HG03565 (cell line): ENCODE results near the gene METTL8.
"Not testable (repeated sequence)": the region's sequence is repeated elsewhere in the genome, so short reads cannot be mapped to it uniquely, and the experiment has no call there.

Experiments used
- ATAC-seq: cut with Tn5 transposase; IDR thresholded peaks from one replicate; pipeline ENCODE4 v1.9.1; 2021; ENCODE audit warnings: mild to moderate bottlenecking, moderate library complexity; ENCODE audit not compliant: unreplicated experiment

Gene METTL8

GRCh38 chr2:171402906-171403580 lies 30.7 kb downstream of the METTL8 start:
- no peak for ATAC-seq

DNA sequence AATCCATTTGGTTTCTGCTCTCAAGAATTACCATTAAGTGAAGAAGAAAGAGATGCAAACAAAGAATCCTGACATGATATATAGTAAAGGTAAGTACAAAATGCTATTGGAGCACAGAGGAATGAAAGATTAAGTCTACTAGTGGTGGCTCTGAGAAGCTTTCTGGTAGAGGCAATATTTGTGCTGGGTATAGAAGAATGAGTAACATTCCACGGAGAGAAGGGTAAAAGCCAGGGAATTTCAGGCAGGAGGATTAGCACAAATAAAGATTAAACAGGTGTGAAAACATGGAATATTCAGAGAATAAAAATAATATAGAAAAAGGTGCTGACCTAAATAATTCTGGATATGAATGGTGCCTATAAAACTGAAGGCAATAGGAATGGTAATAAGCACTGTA lies 31.8 kb downstream of the METTL8 start:
- ATAC-seq, result no peak

- no peak for ATAC-seq
Measured at GRCh38 chr2:171400395-171400794, 33.4 kb downstream of the METTL8 start.

- ATAC-seq, result no peak
Measured at GRCh38 chr2:171399292-171399691, 34.5 kb downstream of the METTL8 start.

DNA sequence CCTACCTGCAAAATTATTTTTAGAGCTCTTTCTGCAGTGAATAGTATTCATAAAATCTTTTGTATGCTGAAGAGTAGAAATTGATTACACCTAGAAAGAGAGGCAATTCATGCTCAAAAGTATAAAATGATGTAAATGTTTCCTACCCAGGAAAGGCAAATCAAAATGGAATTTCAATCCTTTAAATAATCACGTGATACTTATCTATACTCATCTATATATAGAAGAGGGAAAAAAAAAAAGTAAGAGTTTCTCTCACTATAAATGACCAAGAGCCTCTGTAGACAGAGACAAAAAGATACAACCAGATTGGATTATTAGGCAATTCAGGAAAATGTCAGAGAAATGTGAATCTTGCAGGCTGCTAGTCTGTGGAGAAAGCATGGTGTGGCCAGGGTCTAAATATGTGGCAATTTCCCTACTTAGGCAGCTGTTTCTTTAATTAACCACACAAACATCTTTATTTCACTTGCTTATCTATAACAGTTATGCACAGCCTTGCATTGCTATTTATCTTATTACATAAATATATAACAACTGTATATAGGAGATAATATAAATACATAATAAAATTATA lies 39.5 kb downstream of the METTL8 start:
- ATAC-seq, result no peak

GRCh38 chr2:171393487-171393886 lies 40.3 kb downstream of the METTL8 start:
- ATAC-seq, result no peak

- ATAC-seq, result no peak
Measured at GRCh38 chr2:171391532-171391931, 42.3 kb downstream of the METTL8 start.

DNA sequence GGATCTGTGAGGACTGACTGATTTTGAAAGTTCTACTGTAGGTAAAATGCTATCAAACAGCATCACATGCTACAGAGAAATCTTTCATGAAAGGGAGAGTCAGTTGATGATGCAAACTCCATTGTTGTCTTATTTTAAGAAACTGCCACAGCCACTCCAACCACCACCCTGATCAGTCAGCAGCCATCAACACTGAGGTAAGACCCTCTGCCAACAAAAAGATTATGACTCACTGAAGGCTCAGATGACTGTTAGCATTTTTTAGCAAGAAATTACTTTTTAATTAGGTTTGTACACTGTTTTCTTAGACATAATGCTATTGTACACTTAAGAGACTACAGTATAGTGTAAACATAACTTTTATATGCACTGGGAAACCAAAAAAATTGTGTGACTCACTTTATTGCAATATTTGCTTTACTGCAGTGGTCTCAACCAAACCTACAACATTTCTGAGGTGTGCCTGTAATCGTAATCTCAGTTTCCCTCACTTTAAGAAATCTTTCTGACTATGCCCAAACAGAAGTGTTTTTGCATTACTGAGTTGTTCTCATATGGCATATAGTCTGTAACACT lies 42.8 kb downstream of the METTL8 start:
- ATAC-seq, result peak; percentile 33

DNA sequence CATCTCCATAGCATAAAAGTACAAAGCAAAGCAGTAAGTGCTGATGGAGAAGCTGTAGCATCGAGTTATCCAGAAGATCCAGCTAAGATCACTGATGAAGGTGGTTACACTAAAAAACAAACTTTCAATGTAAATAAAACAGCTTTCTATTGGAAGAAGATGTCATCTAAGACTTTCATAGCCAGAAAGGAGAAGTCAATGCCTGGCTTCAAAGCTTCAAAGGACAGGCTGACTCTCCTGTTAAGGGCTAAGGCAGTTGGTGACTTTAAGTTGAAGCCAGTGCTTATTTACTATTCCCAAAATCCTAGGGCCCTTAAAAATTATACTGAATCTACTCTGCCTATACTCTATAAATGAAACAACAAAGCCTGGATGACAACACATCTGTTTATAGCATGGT lies 44.0 kb downstream of the METTL8 start:
- no peak for ATAC-seq

GRCh38 chr2:171389325-171389724 lies 44.5 kb downstream of the METTL8 start:
- ATAC-seq, result no peak

GRCh38 chr2:171387052-171387451 lies 46.7 kb downstream of the METTL8 start:
- ATAC-seq, result no peak

DNA sequence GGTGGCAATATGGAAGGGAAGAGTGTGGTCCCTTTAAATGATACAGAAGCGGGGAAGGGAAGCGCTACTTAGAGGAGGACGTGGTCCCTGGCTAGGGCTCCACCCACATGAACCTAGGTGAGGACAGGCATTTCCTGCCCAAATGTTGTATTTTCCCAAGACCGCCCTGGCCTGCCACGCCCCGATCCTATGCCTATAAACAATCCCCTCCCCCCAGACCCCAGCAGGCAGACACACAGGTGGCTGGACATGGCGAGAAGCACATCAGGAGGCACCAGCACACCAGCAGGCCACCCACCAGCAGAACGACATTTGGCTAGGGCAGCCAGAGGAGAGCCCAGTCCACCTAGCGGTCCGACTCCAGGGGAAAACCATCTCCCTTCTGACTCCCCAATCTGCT lies 47.2 kb downstream of the METTL8 start:
- no peak for ATAC-seq

DNA sequence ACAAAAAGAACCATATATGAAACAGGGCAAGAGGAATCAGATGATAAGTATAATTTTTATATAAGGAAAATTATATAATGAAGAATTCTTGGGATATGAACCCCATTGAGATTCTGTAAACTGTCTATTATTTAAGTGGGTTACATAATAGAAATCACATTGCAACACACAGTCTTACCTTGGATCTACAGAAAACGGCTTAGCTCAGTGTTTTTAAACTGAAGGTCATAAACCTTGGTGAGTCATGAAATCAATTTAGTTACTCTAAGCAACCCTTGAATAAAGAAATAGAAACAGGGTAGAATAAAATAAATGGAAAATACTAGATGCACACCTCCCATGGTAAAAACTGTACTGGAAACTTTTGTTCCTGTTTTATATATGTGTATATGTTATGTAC lies 50.7 kb downstream of the METTL8 start:
- no peak for ATAC-seq

DNA sequence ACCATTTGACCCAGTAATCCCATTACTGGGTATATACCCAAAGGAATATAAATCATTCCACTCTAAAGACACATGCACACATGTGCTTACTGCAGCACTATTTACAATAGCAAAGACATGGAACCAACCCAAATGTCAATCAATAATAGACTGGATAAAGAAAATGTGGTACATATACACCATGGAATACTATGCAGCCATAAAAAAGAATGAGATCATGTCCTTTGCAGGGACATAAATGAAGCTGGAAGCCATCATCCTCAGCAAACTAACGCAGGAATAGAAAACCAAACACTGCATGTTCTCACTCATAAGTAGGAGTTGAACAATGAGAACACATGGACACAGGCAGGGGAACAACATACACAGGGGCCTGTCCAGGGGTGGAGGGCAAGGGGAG lies 51.6 kb downstream of the METTL8 start:
- ATAC-seq, result not testable (repeated sequence)

- not testable (repeated sequence) for ATAC-seq
Measured at GRCh38 chr2:171377852-171378251, 55.9 kb downstream of the METTL8 start.

DNA sequence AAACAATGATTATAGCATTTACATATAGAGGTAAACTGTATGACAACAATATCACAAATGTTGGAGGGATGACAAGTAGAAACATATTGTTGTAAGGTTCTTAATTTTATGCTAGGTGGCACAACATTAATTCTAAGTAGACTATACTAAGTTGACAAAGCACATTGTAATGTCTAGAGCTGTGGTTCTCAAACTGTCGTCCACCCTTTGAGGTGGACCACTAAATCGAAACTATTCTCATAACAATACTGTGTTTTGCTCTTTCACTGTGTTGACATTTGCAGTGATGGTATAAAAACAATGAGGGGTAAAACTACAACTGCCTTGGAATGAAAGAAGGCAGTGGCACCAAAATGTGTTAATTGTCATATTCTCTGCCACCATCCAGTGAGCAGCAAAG lies 66.1 kb downstream of the METTL8 start:
- ATAC-seq, result no peak

DNA sequence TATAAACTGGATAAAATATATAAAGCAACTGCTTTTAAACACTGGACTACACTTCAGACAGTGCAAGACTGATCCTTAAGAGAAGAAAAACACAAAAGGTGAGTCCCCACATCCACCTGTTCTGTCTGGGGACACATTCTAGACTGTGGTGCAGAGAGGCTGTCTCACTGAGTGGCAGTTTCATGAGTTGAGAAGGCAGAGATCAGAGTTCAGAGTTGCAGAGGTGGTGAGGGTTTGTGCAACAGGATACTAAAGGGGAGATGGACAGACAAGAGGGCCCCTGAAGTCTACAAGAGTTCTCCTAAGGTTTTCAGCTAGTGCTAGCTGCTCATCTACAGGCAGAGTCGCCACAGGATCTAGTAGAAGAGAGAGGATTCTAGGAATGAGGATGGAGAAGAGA lies 68.0 kb downstream of the METTL8 start:
- ATAC-seq, result no peak

DNA sequence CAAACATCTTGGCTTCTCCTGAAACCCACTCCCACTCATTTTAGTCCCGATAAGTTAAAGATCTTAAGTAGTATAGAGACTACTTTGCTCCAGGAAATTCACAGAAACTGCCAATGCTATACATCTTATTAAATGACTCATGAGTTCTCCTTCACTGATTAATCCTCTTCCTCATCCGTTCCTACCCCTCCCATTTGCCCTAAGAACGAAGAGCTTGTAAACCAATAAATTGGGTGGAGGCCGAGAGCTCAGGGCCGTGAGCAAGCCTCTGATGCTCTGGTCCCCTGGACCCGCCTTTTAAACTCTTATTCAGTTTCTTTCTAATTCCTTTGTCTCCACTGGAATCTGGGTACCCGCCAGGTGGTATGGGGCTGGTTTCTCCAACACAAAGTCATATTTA lies 68.6 kb downstream of the METTL8 start:
- no peak for ATAC-seq

- no peak for ATAC-seq
Measured at GRCh38 chr2:171362396-171362795, 71.4 kb downstream of the METTL8 start.

GRCh38 chr2:171360905-171361304 lies 72.9 kb downstream of the METTL8 start:
- ATAC-seq, result no peak

GRCh38 chr2:171353746-171354145 lies 80.0 kb downstream of the METTL8 start:
- ATAC-seq, result not testable (repeated sequence)

DNA sequence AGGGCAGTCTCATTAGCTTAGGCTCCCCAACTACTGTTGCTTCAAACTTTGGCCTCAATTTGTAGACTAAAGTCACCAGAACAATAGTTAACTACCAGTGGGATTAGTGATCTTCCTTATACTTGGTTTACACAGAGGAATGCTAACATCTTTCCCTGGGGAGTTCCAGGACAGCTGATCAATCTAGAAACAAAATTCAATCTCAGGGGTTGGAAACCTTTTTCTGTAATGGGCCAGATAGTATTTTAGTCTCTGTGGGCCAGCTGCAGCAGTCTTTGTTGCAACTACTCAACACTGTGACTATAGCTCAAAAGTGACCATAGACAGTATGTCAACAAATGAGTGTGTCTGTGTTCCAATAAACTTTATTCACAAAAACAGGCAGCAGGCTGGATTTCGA lies 85.7 kb downstream of the METTL8 start:
- ATAC-seq, result no peak
